ENCODE data around the gene CAMSAP3.

CAMSAP3 gene

GRCh38 chr19:7627166-7627565 lies 31.5 kb downstream of the CAMSAP3 start:
- H3K4me3 ChIP-seq (ENCODE audit: low read depth, low read length), result no peak overlapping the region
- TF ChIP-seq CTCF (IDR thresholded peaks at IDR 0.05; ENCODE audit: low read depth, low read length), result no peak

GRCh38 chr19:7628589-7629311 lies 33.1 kb downstream of the CAMSAP3 start:
- peak overlapping the region; percentile 89 for H3K4me3 ChIP-seq (ENCODE audit: low read depth, low read length)
- no peak for TF ChIP-seq CTCF (IDR thresholded peaks at IDR 0.05; ENCODE audit: low read depth, low read length)

GRCh38 chr19:7629347-7630054 lies 33.8 kb downstream of the CAMSAP3 start, which contains the start of the genes PET100 and XAB2:
TSS of gene PET100 (plus strand) at chr19:7629793. CDS start at chr19:7629834, 41 bp downstream.
TSS of gene XAB2 (minus strand) at chr19:7629545. CDS start at chr19:7629527, 18 bp downstream.
- TF ChIP-seq CTCF (IDR thresholded peaks at IDR 0.05; ENCODE audit: low read depth, low read length), result no peak
- peak within 1 kb of the TSS; percentile 89 for H3K4me3 ChIP-seq (ENCODE audit: low read depth, low read length)

- TF ChIP-seq CTCF (IDR thresholded peaks at IDR 0.05; ENCODE audit: low read depth, low read length), result no peak
- H3K4me3 ChIP-seq (ENCODE audit: low read depth, low read length), result no peak overlapping the region
These were observed 35.9 kb downstream of the CAMSAP3 start for GRCh38 chr19:7631577-7631976.

GRCh38 chr19:7632340-7633203 lies 36.9 kb downstream of the CAMSAP3 start:
- TF ChIP-seq CTCF (IDR thresholded peaks at IDR 0.05; ENCODE audit: low read depth, low read length), result no peak
- H3K4me3 ChIP-seq (ENCODE audit: low read depth, low read length), result no peak overlapping the region

GRCh38 chr19:7633698-7634097 lies 38.0 kb downstream of the CAMSAP3 start, which contains the start of gene PCP2:
TSS of gene PCP2 (minus strand) at chr19:7633719. CDS start at chr19:7633457, 262 bp downstream.
- no peak within 1 kb of the TSS for H3K4me3 ChIP-seq (ENCODE audit: low read depth, low read length)
- no peak for TF ChIP-seq CTCF (IDR thresholded peaks at IDR 0.05; ENCODE audit: low read depth, low read length)

All from WI38 (cell line).